SU-DHL-6 (cell line): ENCODE data around the gene FAP.

Experiments
- CTCF ChIP-seq: fragments of 200-600 bp; sonication (generic); IDR thresholded peaks from one replicate; pipeline ENCODE4 v1.5.1; 2017; ENCODE audit warnings: antibody characterized with exemption, mild to moderate bottlenecking, low read length, moderate library complexity; ENCODE audit not compliant: insufficient read depth, poor library complexity, severe bottlenecking
- EZH2phosphoT487 ChIP-seq: fragments of 200-600 bp; sonication (generic), shearing (Covaris generic); conservative IDR thresholded peaks from 2 replicates; pipeline ENCODE4 v1.6.1; 2018; ENCODE audit warnings: mild to moderate bottlenecking, antibody characterized with exemption, low read length, moderate library complexity, mixed read lengths

GRCh38 chr2:162174746-162175145, 68.5 kb downstream of the FAP start:
- TF ChIP-seq CTCF (no peak), EZH2phosphoT487 (no peak)
